H54 (cell line): Measurements from ENCODE around the gene ACAP3.

ENCODE experiments used
- DNase-seq: peaks from one replicate; pipeline ENCODE4 v3.0.0; 2011; ENCODE audit warnings: low spot score, mixed read lengths; ENCODE audit not compliant: insufficient read length
- FAIRE-seq: peaks from 3 replicates; lab custom pipeline; 2011; peaks lifted over from hg19 to GRCh38; lab: Jason Lieb, UNC
- POLR2A ChIP-seq: IDR thresholded peaks from 2 replicates; pipeline ENCODE4 v1.6.1; 2011; ENCODE audit warnings: low read depth, mild to moderate bottlenecking, low read length

The ACAP3 gene, protein sequence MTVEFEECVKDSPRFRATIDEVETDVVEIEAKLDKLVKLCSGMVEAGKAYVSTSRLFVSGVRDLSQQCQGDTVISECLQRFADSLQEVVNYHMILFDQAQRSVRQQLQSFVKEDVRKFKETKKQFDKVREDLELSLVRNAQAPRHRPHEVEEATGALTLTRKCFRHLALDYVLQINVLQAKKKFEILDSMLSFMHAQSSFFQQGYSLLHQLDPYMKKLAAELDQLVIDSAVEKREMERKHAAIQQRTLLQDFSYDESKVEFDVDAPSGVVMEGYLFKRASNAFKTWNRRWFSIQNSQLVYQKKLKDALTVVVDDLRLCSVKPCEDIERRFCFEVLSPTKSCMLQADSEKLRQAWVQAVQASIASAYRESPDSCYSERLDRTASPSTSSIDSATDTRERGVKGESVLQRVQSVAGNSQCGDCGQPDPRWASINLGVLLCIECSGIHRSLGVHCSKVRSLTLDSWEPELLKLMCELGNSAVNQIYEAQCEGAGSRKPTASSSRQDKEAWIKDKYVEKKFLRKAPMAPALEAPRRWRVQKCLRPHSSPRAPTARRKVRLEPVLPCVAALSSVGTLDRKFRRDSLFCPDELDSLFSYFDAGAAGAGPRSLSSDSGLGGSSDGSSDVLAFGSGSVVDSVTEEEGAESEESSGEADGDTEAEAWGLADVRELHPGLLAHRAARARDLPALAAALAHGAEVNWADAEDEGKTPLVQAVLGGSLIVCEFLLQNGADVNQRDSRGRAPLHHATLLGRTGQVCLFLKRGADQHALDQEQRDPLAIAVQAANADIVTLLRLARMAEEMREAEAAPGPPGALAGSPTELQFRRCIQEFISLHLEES

DNA sequence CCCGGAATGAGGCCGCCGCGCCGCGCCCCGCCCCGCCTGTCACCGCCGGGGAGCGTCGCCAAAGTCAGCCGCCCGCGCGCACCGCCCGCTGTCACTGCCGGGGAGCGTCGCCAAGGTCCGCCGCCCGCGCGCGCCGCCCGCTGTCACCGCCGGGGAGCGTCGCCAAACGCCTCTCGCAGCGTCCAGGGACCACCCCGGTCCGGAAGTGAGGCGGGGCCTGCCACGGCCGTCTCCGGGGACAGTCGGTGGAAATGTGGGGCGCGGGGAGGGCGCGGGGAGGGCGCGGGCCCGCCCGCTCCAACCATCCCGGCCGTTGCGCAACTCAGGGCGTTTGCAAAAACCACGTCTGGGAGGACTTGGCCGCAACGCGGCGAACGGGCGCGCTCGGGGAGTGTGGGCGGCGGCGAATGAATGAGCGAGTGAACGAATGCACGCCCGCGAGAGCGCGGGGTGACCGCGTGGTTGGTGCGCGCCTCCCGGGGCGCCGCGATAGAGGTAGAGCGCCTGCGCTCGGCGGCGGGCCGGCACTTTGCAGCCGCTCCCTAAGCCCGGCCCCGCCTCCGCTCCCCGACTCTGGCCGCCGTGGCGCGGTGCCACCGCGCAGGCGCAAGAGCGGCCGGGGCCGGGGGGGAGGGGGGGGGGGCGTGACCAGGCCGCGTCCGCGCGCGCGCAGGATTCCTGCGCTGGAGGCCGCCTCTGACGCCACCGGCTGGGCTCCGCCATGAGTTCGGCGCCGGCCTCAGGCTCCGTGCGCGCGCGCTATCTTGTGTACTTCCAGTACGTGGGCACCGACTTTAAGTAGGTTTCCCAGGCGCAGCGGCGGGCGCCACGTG is at the start of gene ACAP3, which contains the start of gene PUSL1:
ACAP3 (minus strand) TSS at position 8 of the 833 bp plus-strand sequence. CDS start 115 bp downstream, outside the sequence.
PUSL1 (plus strand) TSS at position 675 of the 833 bp plus-strand sequence; CDS start at position 722, 47 bp downstream.
- TF ChIP-seq POLR2A: peak; percentile 43; the same call in 1 of the 2 replicates
- no peak for FAIRE-seq
- DNase-seq: peak; percentile 92

GRCh38 chr1:1356796-1357401 is 49.2 kb upstream of the ACAP3 start:
- TF ChIP-seq POLR2A: no peak
- DNase-seq: no peak
- FAIRE-seq: no peak

GRCh38 chr1:1356166-1356795 is 48.6 kb upstream of the ACAP3 start:
- no peak for DNase-seq
- no peak for FAIRE-seq
- TF ChIP-seq POLR2A: no peak

DNA sequence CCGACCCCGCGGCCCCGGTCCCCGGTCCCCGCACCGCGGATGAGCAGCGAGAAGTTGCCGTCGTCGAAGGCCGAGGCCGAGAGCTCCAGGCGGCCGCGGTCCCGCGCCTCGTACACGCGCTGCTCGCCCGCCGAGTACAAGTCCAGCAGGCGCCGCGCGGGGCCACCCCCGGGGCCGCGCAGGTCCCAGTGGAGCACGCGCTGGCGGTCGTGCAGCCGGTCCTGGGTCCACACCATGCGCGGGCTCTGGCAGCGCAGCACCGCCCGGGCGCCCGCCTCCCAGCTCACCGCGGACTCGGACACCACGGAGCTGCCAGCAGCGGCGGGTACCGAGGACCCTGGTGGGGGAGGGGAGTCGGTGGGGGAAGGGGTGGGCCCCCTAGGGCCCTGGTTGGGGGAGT is 47.7 kb upstream of the ACAP3 start:
- DNase-seq (no peak), FAIRE-seq (no peak)

GRCh38 chr1:1354271-1355247 is 46.8 kb upstream of the ACAP3 start:
- no peak for TF ChIP-seq POLR2A

More for the DNA sequence above, 47.7 kb upstream of the ACAP3 start:
- TF ChIP-seq POLR2A: no peak

GRCh38 chr1:1353389-1354151 is 45.8 kb upstream of the ACAP3 start:
- DNase-seq (no peak), FAIRE-seq (no peak)
- TF ChIP-seq POLR2A: no peak; the same call in 1 of the 2 replicates

More at GRCh38 chr1:1354271-1355247, 46.8 kb upstream of the ACAP3 start:
- DNase-seq: no peak
- FAIRE-seq: no peak

- no peak for FAIRE-seq
- DNase-seq: no peak
Measured at GRCh38 chr1:1352786-1353388, 45.2 kb upstream of the ACAP3 start.

GRCh38 chr1:1351511-1352427 is 44.0 kb upstream of the ACAP3 start:
- TF ChIP-seq POLR2A: no peak
- no peak for DNase-seq
- no peak for FAIRE-seq

More at GRCh38 chr1:1352786-1353388, 45.2 kb upstream of the ACAP3 start:
- TF ChIP-seq POLR2A: no peak

GRCh38 chr1:1349256-1350012 is 41.7 kb upstream of the ACAP3 start, which contains the start of gene DVL1:
TSS of gene DVL1 (minus strand) at chr1:1349418. CDS start at chr1:1349065, 353 bp downstream.
- TF ChIP-seq POLR2A: no peak; the same call in 1 of the 2 replicates
- FAIRE-seq (no peak), DNase-seq (no peak)
